Cardiac muscle cell (in vitro differentiated cells and primary cell): Measurements from ENCODE around the gene HPCA. TPM values are rescaled to one million over a fixed set of nuclear protein-coding genes. Genes with fewer than 3 reads are reported as not detected.
"Not testable (repeated sequence)": the region's sequence is repeated elsewhere in the genome, so short reads cannot be mapped to it uniquely, and the experiment has no call there.

ENCODE experiments used
- DNase-seq, 2 donors: peaks; one replicate each; pipeline versions ENCODE4 v3.0.0 to v3.0.0-alpha.2; 2010 to 2017; ENCODE audit warnings: low read depth in 1 of 2, low spot score in 1 of 2
- H3K27ac ChIP-seq: fragments of 200-600 bp; sonication (generic); 2 replicates; pipeline ENCODE4 v1.5.1; 2016
- H3K27me3 ChIP-seq: fragments of 200-600 bp; sonication (generic); 2 replicates; pipeline ENCODE4 v1.6.0; 2016; ENCODE audit warnings: control low read depth
- H3K36me3 ChIP-seq: fragments of 200-600 bp; sonication (generic); 2 replicates; pipeline ENCODE4 v1.5.1; 2016; ENCODE audit warnings: control low read depth
- H3K4me1 ChIP-seq: fragments of 200-600 bp; sonication (generic); 2 replicates; pipeline ENCODE4 v1.8.1; 2017; ENCODE audit warnings: low read depth, mild to moderate bottlenecking, mixed run types
- H3K4me3 ChIP-seq: fragments of 200-600 bp; sonication (generic); 2 replicates; pipeline ENCODE4 v1.5.1; 2016; ENCODE audit warnings: mild to moderate bottlenecking
- H3K9me3 ChIP-seq: fragments of 200-600 bp; sonication (generic); 2 replicates; pipeline ENCODE4 v1.5.1; 2017; ENCODE audit warnings: low read depth, mild to moderate bottlenecking, control low read depth
- polyA plus RNA-seq: library from polyadenylated mRNA; unstranded; fragments of >200 nt; fragmentation: Nextera tagmentation; extraction: Ambion mirVana; gene quantifications from 2 replicates; pipeline ENCODE4 v1.2.1, GENCODE V29; 2016
- total RNA-seq: library from RNA; depleted of rRNA; stranded (reverse); fragments of >200 nt; gene quantifications from 2 replicates; pipeline ENCODE4 v1.2.3, GENCODE V29; 2016
- TF ChIP-seq, protein P1 (sequence below): IDR thresholded peaks from 2 replicates; pipeline ENCODE4 v1.5.1; 2012; ENCODE audit warnings: low read depth, mild to moderate bottlenecking, low read length

Gene HPCA
- total and polyA plus RNA-seq, 2 experiments from 2014 or later = not detected

DNA sequence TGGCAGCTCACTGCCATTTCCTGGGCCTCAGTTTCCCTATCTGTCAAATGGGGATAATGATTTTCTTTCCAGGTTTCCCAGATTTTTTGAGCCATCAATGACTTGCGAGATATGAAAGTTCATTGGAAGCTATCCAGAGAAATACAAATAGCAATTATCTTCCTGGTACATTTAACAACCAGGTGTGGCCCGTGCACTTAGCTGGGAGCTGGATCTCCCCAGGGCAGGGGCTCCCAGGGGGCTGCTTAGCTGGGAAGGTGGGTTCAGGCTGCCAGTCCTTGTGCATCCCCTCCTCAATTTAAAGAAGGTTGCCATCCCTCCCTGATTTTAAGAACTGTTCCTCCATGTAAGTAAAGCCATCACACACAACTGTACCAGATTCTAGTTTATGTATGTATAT, 18.5 kb downstream of the HPCA start:
- Histone ChIP-seq H3K36me3 (no peaks in the 10 kb centered on the region), H3K27me3 (peaks cover 31% of the 10 kb centered on the region), H3K27ac (no peak overlapping the region), H3K4me1 (peaks cover 7% of the 10 kb centered on the region), H3K4me3 (no peak overlapping the region), H3K9me3 (no peaks in the 10 kb centered on the region)
- DNase-seq = no peak
- TF ChIP-seq, protein P1, sequence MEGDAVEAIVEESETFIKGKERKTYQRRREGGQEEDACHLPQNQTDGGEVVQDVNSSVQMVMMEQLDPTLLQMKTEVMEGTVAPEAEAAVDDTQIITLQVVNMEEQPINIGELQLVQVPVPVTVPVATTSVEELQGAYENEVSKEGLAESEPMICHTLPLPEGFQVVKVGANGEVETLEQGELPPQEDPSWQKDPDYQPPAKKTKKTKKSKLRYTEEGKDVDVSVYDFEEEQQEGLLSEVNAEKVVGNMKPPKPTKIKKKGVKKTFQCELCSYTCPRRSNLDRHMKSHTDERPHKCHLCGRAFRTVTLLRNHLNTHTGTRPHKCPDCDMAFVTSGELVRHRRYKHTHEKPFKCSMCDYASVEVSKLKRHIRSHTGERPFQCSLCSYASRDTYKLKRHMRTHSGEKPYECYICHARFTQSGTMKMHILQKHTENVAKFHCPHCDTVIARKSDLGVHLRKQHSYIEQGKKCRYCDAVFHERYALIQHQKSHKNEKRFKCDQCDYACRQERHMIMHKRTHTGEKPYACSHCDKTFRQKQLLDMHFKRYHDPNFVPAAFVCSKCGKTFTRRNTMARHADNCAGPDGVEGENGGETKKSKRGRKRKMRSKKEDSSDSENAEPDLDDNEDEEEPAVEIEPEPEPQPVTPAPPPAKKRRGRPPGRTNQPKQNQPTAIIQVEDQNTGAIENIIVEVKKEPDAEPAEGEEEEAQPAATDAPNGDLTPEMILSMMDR = no peak

DNA sequence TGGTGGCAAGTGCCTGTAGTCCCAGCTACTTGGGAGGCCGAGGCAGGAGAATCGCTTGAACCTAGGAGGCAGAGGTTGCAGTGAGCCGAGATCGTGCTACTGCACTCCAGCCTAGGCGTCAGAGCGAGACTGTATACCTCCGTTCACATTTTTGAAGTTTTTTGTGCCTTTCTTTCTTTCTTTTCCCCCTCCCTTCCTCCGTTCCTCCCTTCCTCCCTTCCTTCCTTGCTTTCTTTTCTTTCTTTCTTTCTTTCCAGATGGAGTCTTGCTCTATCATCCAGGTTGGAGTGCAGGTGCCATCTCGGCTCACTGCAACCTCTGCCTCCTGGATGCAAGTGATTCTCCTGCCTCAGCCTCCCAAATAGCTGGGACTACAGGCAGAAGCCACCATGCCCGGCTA, 19.3 kb downstream of the HPCA start:
- not testable (repeated sequence) for H3K4me1 ChIP-seq, DNase-seq
- peaks cover 24% of the 10 kb centered on the region for H3K27me3 ChIP-seq

GRCh38 chr1:32906654-32907053, 20.4 kb downstream of the HPCA start:
- no peak overlapping the region for H3K27ac ChIP-seq
- H3K36me3 ChIP-seq = no peaks in the 10 kb centered on the region
- TF ChIP-seq, protein P1 = no peak
- H3K27me3 ChIP-seq = peaks cover 14% of the 10 kb centered on the region
- H3K9me3 ChIP-seq = no peaks in the 10 kb centered on the region
- no peak overlapping the region for H3K4me3 ChIP-seq
- DNase-seq = no peak
- H3K4me1 ChIP-seq = peaks cover 7% of the 10 kb centered on the region

More for the DNA sequence above, 19.3 kb downstream of the HPCA start:
- H3K9me3 ChIP-seq, H3K36me3 ChIP-seq, H3K27ac ChIP-seq, H3K4me3 ChIP-seq: not testable (repeated sequence)

- H3K9me3 ChIP-seq = no peaks in the 10 kb centered on the region
- no peak overlapping the region for H3K4me3 ChIP-seq
- H3K4me1 ChIP-seq = peaks cover 7% of the 10 kb centered on the region
- peak; percentile 62 to 79 for DNase-seq
- H3K27ac ChIP-seq = no peak overlapping the region
- TF ChIP-seq, protein P1 = no peak
- no peaks in the 10 kb centered on the region for H3K36me3 ChIP-seq
- H3K27me3 ChIP-seq = peaks cover 7% of the 10 kb centered on the region
Observed at GRCh38 chr1:32907435-32907834, 21.1 kb downstream of the HPCA start.

- H3K9me3 ChIP-seq = no peaks in the 10 kb centered on the region
- H3K36me3 ChIP-seq = no peaks in the 10 kb centered on the region
- H3K27ac ChIP-seq = no peak overlapping the region
- no peaks in the 10 kb centered on the region for H3K27me3 ChIP-seq
- TF ChIP-seq, protein P1 = no peak
- no peak for DNase-seq
- peaks cover 7% of the 10 kb centered on the region for H3K4me1 ChIP-seq
- no peak overlapping the region for H3K4me3 ChIP-seq
Observed at GRCh38 chr1:32910319-32910718, 24.0 kb downstream of the HPCA start.

GRCh38 chr1:32915766-32916706, 29.7 kb downstream of the HPCA start:
- Histone ChIP-seq H3K36me3 (no peaks in the 10 kb centered on the region), H3K4me3 (no peak overlapping the region), H3K27ac (no peak overlapping the region), H3K4me1 (no peaks in the 10 kb centered on the region), H3K9me3 (no peaks in the 10 kb centered on the region), H3K27me3 (no peaks in the 10 kb centered on the region)
- TF ChIP-seq, protein P1 = no peak
- DNase-seq = no peak
